GM19240 (cell line): ENCODE measurements around the gene TFCP2.
"Not testable (repeated sequence)": the region's sequence is repeated elsewhere in the genome, so short reads cannot be mapped to it uniquely, and the experiment has no call there.

Experiments
- DNase-seq: peaks from one replicate; pipeline ENCODE4 v3.0.0; 2011; ENCODE audit warnings: low spot score; ENCODE audit not compliant: insufficient read length

The TFCP2 gene

GRCh38 chr12:51082561-51083125, 90.3 kb downstream of the TFCP2 start:
- DNase-seq, result no peak

DNA sequence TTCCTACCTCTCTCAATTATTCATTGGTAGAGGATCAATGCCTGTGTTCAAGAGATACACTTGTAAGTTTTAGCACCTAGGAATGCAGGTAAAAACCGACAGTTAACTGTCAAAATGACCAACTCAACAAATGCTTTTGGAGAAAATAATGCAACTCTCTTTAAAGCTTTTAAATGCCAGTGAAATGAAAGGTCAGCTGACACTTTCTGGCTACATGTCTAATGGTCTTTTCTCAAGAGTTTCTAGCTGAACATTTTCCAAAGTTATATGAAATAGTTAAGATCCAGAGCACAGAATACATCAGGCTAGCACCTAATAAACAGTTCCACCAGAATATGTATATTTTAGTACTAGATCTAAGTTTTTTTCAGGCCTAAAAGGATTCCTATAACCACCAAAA, 91.5 kb downstream of the TFCP2 start:
- DNase-seq, result no peak

DNA sequence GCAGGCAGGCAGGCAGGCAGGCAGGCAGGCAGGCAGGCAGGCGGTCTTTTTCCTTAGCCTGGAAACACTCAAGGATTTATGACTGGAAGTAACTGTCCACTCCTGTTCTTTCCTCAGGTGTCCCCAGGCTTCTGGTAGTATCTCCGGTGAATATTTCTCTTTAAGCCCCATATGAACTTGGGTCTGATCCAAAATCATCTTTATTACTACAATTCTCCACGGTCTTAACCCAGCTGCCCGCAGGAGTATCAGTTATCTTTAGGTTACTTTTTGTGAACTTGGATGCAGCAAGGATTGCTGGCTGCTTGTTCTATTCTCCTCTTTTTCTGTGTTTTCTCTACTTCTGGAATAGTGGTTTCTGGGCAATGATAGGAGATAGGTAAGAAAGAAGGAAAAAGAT, 92.8 kb downstream of the TFCP2 start:
- no peak for DNase-seq

DNA sequence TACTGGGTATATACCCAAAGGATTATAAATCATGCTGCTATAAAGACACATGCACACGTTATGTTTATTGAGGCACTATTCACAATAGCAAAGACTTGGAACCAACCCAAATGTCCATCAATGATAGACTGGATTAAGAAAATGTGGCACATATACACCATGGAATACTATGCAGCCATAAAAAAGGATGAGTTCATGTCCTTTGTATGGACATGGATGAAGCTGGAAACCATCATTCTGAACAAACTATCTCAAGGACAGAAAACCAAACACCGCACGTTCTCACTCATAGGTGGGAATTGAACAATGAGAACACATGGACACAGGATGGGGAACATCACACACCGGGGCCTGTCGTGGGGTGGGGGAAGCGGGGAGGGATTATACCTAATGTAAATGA, 94.1 kb downstream of the TFCP2 start:
- DNase-seq, result not testable (repeated sequence)

GRCh38 chr12:51078346-51078745, 94.6 kb downstream of the TFCP2 start:
- DNase-seq, result not testable (repeated sequence)

DNA sequence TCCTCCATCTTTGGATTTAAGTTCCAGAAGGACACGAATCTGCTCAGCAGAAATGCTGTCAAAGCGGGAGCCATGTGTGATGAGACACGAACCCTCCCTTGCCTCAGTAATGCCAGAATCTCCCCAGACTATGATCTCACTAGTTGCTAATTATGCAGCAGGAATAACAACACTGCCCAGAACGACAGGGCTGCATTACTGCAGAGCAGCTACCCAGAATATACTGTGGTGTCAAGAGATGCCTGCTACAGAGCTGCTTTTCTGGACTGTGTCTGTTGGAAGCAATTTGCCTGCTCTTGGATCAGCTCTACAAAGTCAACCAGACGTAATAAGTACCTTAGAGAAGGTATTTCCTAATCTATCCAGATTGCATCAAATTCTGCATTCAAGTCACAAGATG, 95.0 kb downstream of the TFCP2 start:
- DNase-seq, result no peak

- DNase-seq, result no peak
Observed at GRCh38 chr12:51076236-51076930, 96.6 kb downstream of the TFCP2 start.

- no peak for DNase-seq
Observed at GRCh38 chr12:51075390-51075789, 97.5 kb downstream of the TFCP2 start.

DNA sequence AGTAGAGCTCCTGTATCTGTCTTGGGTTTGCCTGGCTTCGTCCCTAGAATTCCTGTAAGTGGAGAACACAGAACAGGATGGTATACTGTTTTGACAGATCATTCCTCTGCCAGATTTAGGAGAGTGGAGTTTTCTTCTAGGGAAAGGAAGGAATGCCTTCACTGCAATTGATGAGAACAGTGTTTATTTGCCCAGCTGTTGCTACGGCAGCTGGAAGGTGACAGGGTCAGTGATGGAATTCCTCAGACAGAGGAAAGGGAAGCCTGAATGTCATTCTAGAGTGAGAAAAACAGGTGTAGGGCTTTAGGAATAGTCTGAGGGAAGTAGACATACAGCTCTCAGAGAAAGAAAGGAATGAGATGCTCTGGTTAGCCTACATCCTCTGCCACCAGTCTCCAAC, 101.3 kb downstream of the TFCP2 start:
- DNase-seq, result no peak

GRCh38 chr12:51070004-51070403, 102.9 kb downstream of the TFCP2 start:
- DNase-seq, result no peak

DNA sequence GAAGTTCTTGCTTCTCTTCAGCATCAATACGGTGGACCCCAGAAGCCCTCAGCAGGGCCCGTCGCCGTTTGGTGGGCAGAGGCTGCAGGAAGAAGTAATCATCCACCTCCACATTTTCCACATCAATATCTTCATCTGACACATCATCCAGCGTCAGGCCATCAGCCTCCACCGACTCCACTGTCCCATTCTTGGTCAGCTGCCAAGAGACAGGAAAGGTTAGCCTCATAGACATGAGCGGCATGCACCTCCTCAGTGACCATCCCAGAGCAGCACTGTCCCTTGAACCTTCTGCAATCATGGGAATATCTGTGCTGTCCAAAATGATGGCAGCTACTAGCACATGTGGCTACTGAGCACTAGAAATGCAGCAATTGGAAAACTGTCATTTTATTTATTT, 105.2 kb downstream of the TFCP2 start:
- DNase-seq, result no peak

- DNase-seq, result no peak
Observed at GRCh38 chr12:51067229-51067628, 105.7 kb downstream of the TFCP2 start.

- no peak for DNase-seq
Observed at GRCh38 chr12:51065530-51065929, 107.4 kb downstream of the TFCP2 start.

- no peak for DNase-seq
Observed at GRCh38 chr12:51062631-51063397, 110.1 kb downstream of the TFCP2 start.

- DNase-seq, result no peak
Observed at GRCh38 chr12:51059086-51059485, 113.8 kb downstream of the TFCP2 start.

DNA sequence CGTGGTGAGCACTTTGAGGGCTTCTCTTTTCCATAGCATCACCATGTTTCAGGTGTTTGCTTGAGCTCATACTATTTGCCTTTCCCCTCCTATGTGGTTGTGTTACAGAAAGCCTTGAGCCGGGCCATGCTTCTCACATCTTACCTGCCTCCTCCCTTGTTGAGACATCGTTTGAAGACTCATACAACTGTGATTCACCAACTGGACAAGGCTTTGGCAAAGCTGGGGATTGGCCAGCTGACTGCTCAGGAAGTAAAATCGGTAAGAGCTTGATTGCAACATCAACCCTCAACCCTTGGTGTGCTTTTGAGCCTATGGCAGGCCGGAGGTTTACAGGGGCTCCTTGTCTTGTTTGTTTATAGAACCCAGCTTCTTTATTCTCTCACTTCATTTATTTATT, 116.7 kb downstream of the TFCP2 start:
- DNase-seq, result no peak

- DNase-seq, result no peak
Observed at GRCh38 chr12:51055060-51055459, 117.9 kb downstream of the TFCP2 start.

DNA sequence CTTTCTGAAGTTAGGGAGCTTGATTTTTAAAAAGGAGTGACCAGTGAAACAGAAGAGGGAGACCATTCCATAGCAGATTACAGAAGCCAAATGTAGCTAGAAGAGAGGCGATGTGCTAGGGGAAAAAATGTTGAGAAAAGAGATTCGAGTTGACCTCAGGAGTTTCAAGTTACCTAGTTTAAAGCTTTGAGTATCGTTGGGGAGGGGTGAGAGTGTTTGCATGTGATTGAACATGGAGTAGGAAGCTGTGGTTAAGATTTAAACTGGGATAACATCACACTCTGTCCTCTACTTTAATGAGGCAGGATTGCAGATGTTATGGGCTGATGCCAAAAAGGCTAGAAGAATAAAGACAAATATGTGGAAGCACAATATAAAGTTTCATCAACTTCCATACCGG, 121.1 kb downstream of the TFCP2 start:
- DNase-seq, result no peak

DNA sequence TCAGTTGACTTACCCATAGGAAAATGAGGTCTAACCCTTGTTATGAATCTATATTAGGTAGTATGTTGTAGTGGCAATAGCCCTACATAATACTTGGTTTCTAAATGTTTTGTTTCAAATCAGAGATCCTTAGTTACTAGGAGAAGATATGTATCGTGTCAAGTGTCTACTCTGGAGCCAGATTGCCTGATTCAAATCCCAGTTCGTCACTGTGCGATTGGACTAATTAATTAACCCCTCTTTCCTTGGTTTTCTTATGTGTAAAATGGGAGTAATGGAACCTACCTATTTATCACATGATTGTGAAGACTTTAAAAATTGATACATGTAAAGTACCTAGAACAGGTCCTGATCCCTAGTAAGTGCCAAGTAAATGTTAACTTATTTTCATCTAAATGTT, 123.4 kb downstream of the TFCP2 start:
- no peak for DNase-seq

DNA sequence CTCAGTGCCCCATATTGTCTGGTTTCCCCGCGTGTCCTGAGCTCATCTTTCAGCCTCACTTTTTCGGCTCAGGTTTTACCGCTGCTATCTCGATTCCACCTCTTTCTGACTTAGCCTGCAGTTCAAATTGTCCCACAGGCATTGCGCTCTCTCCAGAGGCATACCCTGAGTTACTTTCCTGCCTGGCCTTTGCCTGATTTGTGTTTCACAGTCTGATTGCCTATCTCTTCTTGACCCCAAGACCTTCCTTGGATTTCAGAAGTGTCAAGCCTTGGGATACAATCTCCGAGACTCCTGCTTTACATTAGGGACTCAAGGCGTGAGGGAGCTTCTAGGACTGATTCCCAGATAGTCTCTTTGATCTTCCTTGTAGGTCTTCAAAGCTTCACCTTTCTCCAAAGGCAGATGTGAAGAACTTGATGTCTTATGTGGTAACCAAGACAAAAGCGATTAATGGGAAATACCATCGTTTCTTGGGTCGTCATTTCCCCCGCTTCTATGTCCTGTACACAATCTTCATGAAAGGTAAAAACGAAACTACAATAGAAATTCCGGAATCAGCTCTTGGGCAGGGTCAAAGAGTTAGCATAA, 124.2 kb downstream of the TFCP2 start:
- no peak for DNase-seq

DNA sequence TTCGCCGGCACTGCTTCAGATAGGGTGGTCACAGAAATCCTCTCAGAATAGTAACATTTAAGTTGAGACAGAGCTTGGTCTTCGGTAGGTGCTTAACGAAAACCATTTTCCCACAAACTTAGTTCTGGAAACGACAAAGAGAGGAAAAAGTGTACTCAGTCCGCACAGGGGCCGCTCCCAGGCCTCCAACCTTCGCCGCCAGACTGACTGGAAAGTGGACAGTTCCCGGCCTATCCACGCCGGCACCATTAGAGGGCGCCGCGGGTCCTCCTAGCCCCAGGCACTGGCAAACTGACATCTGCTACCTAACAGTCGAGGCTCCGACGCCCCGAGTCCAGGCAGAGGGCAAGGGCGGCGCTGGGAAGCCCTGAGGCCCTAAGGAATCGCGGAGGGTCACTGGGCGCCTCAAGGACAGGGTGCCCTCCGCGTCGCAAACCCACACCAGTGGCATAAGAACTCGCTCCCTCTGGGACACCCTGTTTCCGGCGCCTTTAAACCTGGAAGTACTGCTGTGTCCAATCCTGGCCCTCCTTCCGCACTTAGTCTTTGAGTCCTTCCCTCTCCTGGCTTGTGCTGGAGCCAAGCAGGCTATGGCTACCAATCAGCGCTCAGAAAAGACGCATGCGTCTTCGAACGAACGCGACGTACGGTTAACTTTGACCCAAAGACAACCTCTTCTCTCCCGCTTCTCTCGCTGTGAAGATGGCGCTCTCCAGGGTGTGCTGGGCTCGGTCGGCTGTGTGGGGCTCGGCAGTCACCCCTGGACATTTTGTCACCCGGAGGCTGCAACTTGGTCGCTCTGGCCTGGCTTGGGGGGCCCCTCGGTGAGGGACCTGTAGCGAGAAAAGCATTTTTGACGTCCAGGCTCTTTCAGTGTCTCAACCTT, 125.0 kb downstream of the TFCP2 start, which contains the start of gene LETMD1:
TSS of gene LETMD1 (plus strand) at position 673 of the 886 bp plus-strand sequence. CDS start at position 703, 30 bp downstream.
- peak; percentile 91 for DNase-seq
